Measurements from ENCODE around the gene PRDM15.

Gene PRDM15

GRCh38 chr21:41921021-41921420, 41.9 kb upstream of the PRDM15 start:
- H3K36me3 ChIP-seq (ENCODE audit: control insufficient read depth, insufficient read depth, low read length), result peaks cover 10% of the 10 kb centered on the region
- H3K4me3 ChIP-seq (ENCODE audit: extremely low read depth, insufficient read depth, low read length, poor library complexity, severe bottlenecking), result no peak overlapping the region
- 77 to 90% methylated on average over 3 of the region's 7 CpGs for WGBS, 2 experiments (ENCODE audit: insufficient coverage in 2 of 2)
- H3K27ac ChIP-seq (ENCODE audit: low read depth, low read length, severe bottlenecking), result no peak overlapping the region
- H3K9me3 ChIP-seq (ENCODE audit: control insufficient read depth, low read length), result no peaks in the 10 kb centered on the region
- H3K4me1 ChIP-seq (ENCODE audit: control insufficient read depth, insufficient read depth, low read length, poor library complexity, severe bottlenecking), result no peaks in the 10 kb centered on the region

- Histone ChIP-seq H3K4me3 (ENCODE audit: extremely low read depth, insufficient read depth, low read length, poor library complexity, severe bottlenecking) (no peak overlapping the region), H3K9me3 (ENCODE audit: control insufficient read depth, low read length) (no peaks in the 10 kb centered on the region), H3K27ac (ENCODE audit: low read depth, low read length, severe bottlenecking) (no peak overlapping the region), H3K4me1 (ENCODE audit: control insufficient read depth, insufficient read depth, low read length, poor library complexity, severe bottlenecking) (no peaks in the 10 kb centered on the region), H3K36me3 (ENCODE audit: control insufficient read depth, insufficient read depth, low read length) (peaks cover 12% of the 10 kb centered on the region)
- 77 to 100% methylated on average over 1 to 5 of the region's 5 CpGs for WGBS, 2 experiments (ENCODE audit: insufficient coverage in 2 of 2)
These were observed 41.3 kb upstream of the PRDM15 start for GRCh38 chr21:41920476-41920875.

- 90 to 94% methylated on average over 15 of the region's 15 CpGs for WGBS, 2 experiments (ENCODE audit: insufficient coverage in 2 of 2)
- no peak overlapping the region for H3K4me3 ChIP-seq (ENCODE audit: extremely low read depth, insufficient read depth, low read length, poor library complexity, severe bottlenecking)
- H3K36me3 ChIP-seq (ENCODE audit: control insufficient read depth, insufficient read depth, low read length), result peaks cover 12% of the 10 kb centered on the region
- no peaks in the 10 kb centered on the region for H3K4me1 ChIP-seq (ENCODE audit: control insufficient read depth, insufficient read depth, low read length, poor library complexity, severe bottlenecking)
- H3K9me3 ChIP-seq (ENCODE audit: control insufficient read depth, low read length), result no peaks in the 10 kb centered on the region
- H3K27ac ChIP-seq (ENCODE audit: low read depth, low read length, severe bottlenecking), result no peak overlapping the region
These were observed 40.7 kb upstream of the PRDM15 start for GRCh38 chr21:41919666-41920398.

GRCh38 chr21:41918561-41919358, 39.6 kb upstream of the PRDM15 start:
- Histone ChIP-seq H3K9me3 (ENCODE audit: control insufficient read depth, low read length) (no peaks in the 10 kb centered on the region), H3K36me3 (ENCODE audit: control insufficient read depth, insufficient read depth, low read length) (peaks cover 12% of the 10 kb centered on the region), H3K27ac (ENCODE audit: low read depth, low read length, severe bottlenecking) (no peak overlapping the region), H3K4me1 (ENCODE audit: control insufficient read depth, insufficient read depth, low read length, poor library complexity, severe bottlenecking) (no peaks in the 10 kb centered on the region), H3K4me3 (ENCODE audit: extremely low read depth, insufficient read depth, low read length, poor library complexity, severe bottlenecking) (no peak overlapping the region)
- WGBS, 2 experiments (ENCODE audit: insufficient coverage in 2 of 2), result 90 to 94% methylated on average over 10 to 14 of the region's 15 CpGs

- 84 to 88% methylated on average over 4 of the region's 4 CpGs for WGBS, 2 experiments (ENCODE audit: insufficient coverage in 2 of 2)
- H3K4me1 ChIP-seq (ENCODE audit: control insufficient read depth, insufficient read depth, low read length, poor library complexity, severe bottlenecking), result no peaks in the 10 kb centered on the region
- H3K4me3 ChIP-seq (ENCODE audit: extremely low read depth, insufficient read depth, low read length, poor library complexity, severe bottlenecking), result no peak overlapping the region
- peaks cover 15% of the 10 kb centered on the region for H3K36me3 ChIP-seq (ENCODE audit: control insufficient read depth, insufficient read depth, low read length)
- no peaks in the 10 kb centered on the region for H3K9me3 ChIP-seq (ENCODE audit: control insufficient read depth, low read length)
- H3K27ac ChIP-seq (ENCODE audit: low read depth, low read length, severe bottlenecking), result no peak overlapping the region
These were observed 38.4 kb upstream of the PRDM15 start for GRCh38 chr21:41917531-41917930.

GRCh38 chr21:41916888-41917433, 37.8 kb upstream of the PRDM15 start:
- no peak overlapping the region for H3K27ac ChIP-seq (ENCODE audit: low read depth, low read length, severe bottlenecking)
- H3K4me1 ChIP-seq (ENCODE audit: control insufficient read depth, insufficient read depth, low read length, poor library complexity, severe bottlenecking), result no peaks in the 10 kb centered on the region
- no peaks in the 10 kb centered on the region for H3K9me3 ChIP-seq (ENCODE audit: control insufficient read depth, low read length)
- peaks cover 15% of the 10 kb centered on the region for H3K36me3 ChIP-seq (ENCODE audit: control insufficient read depth, insufficient read depth, low read length)
- WGBS, 2 experiments (ENCODE audit: insufficient coverage in 2 of 2), result 70 to 95% methylated on average over 2 to 3 of the region's 3 CpGs
- H3K4me3 ChIP-seq (ENCODE audit: extremely low read depth, insufficient read depth, low read length, poor library complexity, severe bottlenecking), result no peak overlapping the region

- H3K4me3 ChIP-seq (ENCODE audit: extremely low read depth, insufficient read depth, low read length, poor library complexity, severe bottlenecking), result no peak overlapping the region
- peaks cover 15% of the 10 kb centered on the region for H3K36me3 ChIP-seq (ENCODE audit: control insufficient read depth, insufficient read depth, low read length)
- no peak overlapping the region for H3K27ac ChIP-seq (ENCODE audit: low read depth, low read length, severe bottlenecking)
- WGBS, 2 experiments (ENCODE audit: insufficient coverage in 2 of 2), result 81 to 83% methylated on average over 5 to 6 of the region's 6 CpGs
- no peaks in the 10 kb centered on the region for H3K9me3 ChIP-seq (ENCODE audit: control insufficient read depth, low read length)
- no peaks in the 10 kb centered on the region for H3K4me1 ChIP-seq (ENCODE audit: control insufficient read depth, insufficient read depth, low read length, poor library complexity, severe bottlenecking)
These were observed 35.8 kb upstream of the PRDM15 start for GRCh38 chr21:41914965-41915364.

GRCh38 chr21:41914358-41914757, 35.2 kb upstream of the PRDM15 start:
- H3K27ac ChIP-seq (ENCODE audit: low read depth, low read length, severe bottlenecking), result no peak overlapping the region
- H3K4me1 ChIP-seq (ENCODE audit: control insufficient read depth, insufficient read depth, low read length, poor library complexity, severe bottlenecking), result no peaks in the 10 kb centered on the region
- no peak overlapping the region for H3K4me3 ChIP-seq (ENCODE audit: extremely low read depth, insufficient read depth, low read length, poor library complexity, severe bottlenecking)
- H3K9me3 ChIP-seq (ENCODE audit: control insufficient read depth, low read length), result no peaks in the 10 kb centered on the region
- WGBS, 2 experiments (ENCODE audit: insufficient coverage in 2 of 2), result 91 to 92% methylated on average over 6 to 12 of the region's 12 CpGs
- H3K36me3 ChIP-seq (ENCODE audit: control insufficient read depth, insufficient read depth, low read length), result peaks cover 15% of the 10 kb centered on the region

GRCh38 chr21:41913230-41913629, 34.1 kb upstream of the PRDM15 start:
- no peak overlapping the region for H3K27ac ChIP-seq (ENCODE audit: low read depth, low read length, severe bottlenecking)
- H3K4me3 ChIP-seq (ENCODE audit: extremely low read depth, insufficient read depth, low read length, poor library complexity, severe bottlenecking), result no peak overlapping the region
- H3K4me1 ChIP-seq (ENCODE audit: control insufficient read depth, insufficient read depth, low read length, poor library complexity, severe bottlenecking), result no peaks in the 10 kb centered on the region
- 82 to 99% methylated on average over 7 to 9 of the region's 9 CpGs for WGBS, 2 experiments (ENCODE audit: insufficient coverage in 2 of 2)
- H3K36me3 ChIP-seq (ENCODE audit: control insufficient read depth, insufficient read depth, low read length), result peaks cover 15% of the 10 kb centered on the region
- H3K9me3 ChIP-seq (ENCODE audit: control insufficient read depth, low read length), result no peaks in the 10 kb centered on the region

- H3K4me3 ChIP-seq (ENCODE audit: extremely low read depth, insufficient read depth, low read length, poor library complexity, severe bottlenecking), result no peak overlapping the region
- H3K36me3 ChIP-seq (ENCODE audit: control insufficient read depth, insufficient read depth, low read length), result peaks cover 3% of the 10 kb centered on the region
- H3K4me1 ChIP-seq (ENCODE audit: control insufficient read depth, insufficient read depth, low read length, poor library complexity, severe bottlenecking), result no peaks in the 10 kb centered on the region
- no peaks in the 10 kb centered on the region for H3K9me3 ChIP-seq (ENCODE audit: control insufficient read depth, low read length)
- 100% methylated on average over 1 of the region's 3 CpGs; no CpG with 5 or more reads in 1 of the 2 experiments for WGBS, 2 experiments (ENCODE audit: insufficient coverage in 2 of 2)
- H3K27ac ChIP-seq (ENCODE audit: low read depth, low read length, severe bottlenecking), result no peak overlapping the region
These were observed 29.7 kb upstream of the PRDM15 start for GRCh38 chr21:41908829-41909228.

Measured in mesodermal cell (in vitro differentiated cells).